ENCODE measurements around the gene RIPK3. TPM values are rescaled to one million over a fixed set of nuclear protein-coding genes. Genes with fewer than 3 reads are reported as not detected.
A peak's percentile ranks its signal among the peaks of the same experiment; 100 is the strongest.
"Not testable (repeated sequence)": the region's sequence is repeated elsewhere in the genome, so short reads cannot be mapped to it uniquely, and the experiment has no call there.

The RIPK3 gene
- polyA plus RNA-seq, 5 donors = 2.1 to 3.6 (median 2.8) TPM

- DNase-seq = no peak
These were observed 30.3 kb upstream of the RIPK3 start for GRCh38 chr14:24369907-24370687.

GRCh38 chr14:24369463-24369862 lies 29.7 kb upstream of the RIPK3 start:
- no peak for DNase-seq

DNA sequence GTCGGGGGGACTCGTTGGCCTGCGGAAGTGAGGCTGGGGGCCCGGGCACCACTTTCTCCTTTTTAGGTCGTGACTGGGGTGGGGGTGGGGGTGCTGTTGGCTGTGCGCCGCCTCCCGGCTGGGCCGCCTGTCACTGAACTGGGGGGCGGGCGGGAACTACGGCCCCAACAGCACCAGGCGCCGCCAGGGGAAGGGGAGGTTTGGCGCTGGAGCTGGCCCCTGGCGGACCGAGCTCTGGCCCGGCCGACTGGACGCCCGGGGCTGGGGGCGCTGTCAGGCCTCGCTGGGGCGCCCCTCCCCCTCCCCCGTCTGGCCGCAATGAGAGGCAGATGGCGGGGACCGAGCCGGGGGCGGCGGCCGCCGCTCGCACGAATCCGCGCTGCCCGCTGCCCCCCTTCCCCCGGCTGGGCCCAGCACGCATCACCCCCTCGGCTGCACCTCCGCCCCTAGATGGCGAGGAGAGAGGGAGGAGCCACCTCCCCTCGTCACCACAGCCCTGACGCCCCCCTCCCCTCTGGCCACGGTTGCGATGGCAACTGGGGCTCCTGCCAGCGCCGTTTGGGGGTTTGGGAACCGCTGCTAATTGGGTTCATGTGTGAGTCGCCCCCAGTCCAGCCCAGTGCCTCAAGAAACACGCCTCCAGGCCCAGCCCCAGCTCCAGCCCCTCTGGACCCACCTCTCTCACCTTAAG lies 28.9 kb upstream of the RIPK3 start:
- peak; percentile 87 to 88 for DNase-seq

GRCh38 chr14:24368212-24368561 lies 28.4 kb upstream of the RIPK3 start:
- DNase-seq = no peak

DNA sequence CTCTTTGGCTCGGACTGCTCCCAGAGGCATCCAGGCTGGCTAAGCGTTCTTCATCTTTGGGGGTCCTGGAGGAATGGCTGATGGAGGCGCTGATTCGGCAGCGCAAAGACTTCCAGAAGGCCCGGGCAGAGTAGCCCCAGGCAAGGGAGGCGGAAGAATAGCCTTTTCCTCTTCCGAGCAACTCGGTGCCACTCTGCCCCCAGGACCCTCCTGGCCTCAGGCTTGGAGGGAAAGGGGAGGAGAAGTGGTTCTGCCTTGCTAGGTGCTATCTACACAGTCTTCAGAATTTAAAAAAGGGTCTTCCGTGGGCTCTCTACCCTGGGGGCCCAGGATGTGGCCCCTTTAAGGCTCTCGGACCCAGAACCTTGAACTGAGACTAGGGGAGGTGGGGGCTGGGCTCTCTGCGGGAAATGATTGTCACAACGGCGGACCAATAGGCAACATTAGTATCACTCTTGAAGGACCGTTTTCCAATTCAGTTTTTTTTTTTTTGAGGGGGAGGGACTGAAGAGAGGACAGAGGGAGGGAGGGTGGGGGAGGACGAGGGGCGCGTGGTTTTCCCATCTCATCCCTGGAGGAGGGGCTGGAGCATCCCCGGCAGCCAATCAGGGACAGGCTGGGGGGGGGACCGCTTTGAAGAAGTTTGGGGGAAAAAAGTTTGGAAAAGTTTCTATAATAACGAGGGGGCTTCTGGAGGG lies 27.9 kb upstream of the RIPK3 start, which contains the start of gene NFATC4:
NFATC4 (plus strand) TSS at position 671 of the 698 bp plus-strand sequence. CDS start 157 bp downstream, outside the sequence.
- DNase-seq = peak; percentile 90 to 91

DNA sequence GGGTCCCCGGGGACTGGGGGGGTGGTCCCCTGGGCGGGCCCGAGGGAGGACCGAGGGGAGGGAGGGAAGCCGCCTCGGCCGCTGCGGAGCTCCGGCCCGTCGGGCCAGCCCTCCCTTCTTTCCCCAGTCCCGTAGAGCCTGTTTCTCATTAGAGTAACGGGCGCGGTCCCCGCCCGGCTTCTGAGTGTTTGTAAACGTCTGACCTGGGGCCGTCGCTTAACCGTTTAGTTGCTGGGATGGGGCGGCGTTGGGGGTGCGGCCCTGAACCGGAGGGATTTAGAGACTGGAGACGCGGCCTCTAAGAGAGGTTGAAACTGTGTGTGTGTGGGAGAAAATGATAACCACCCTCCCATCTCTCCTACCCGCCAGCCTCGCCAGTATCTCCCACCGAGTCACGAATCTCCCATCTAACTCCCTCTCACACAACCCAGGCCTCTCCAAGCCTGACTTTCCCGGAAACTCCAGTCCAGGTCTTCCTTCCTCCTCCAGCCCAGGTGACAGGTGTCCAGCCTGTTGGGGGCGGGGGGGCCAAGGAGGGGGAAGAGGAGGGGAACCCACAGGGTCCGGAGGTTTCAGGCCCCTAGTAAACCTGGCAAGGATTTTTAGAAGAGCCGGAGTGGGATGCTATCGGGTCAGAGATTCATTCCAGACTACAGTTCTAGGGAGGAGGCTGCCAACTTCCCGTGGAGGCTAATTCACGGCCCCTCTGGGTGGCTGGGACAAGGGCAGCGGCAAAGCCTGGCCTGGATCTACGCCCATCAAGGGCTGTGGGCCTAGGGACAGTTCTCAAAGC lies 27.1 kb upstream of the RIPK3 start:
- DNase-seq = peak; percentile 95

- no peak for DNase-seq
These were observed 26.6 kb upstream of the RIPK3 start for GRCh38 chr14:24366413-24366720.

DNA sequence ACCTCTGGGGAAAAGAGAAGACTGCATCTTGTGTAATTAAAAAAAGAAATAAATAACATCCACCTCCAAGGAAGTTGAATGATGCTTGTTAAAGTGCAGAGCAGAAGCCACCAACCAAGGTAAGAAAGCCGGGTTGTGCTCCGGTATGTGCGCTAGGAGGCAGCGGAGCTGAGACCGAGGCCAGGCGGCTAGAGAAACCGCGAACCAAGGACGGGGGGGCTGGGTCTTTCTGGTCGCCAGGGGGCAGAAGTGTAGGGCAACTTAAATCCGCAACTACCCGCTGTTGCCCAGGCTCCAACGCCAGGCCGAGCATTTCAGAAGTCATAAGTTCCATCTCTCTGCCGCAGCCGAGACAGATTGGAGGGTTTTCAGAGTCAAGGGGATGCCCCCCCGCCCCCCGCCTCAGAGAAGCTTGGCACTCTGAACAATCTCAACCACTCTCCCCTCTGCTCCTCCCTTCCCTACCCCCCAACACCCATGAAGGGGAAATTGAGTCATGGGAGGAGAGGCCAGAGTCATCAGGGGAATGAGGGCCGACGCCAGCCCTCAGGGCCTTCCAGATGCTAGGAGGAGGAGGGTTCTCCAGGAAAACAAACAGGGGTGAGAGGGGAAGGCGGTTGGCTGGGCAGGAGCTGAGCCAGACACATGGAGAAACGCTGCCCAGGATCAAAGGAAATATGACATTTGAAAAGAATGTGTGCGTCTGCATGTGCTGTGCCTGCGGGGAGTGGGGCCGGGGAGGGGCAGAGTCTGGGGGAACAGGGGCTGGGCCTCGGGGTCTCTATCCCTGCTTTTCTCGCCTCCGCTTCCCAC lies 26.0 kb upstream of the RIPK3 start:
- peak; percentile 85 to 90 for DNase-seq

- DNase-seq = no peak
These were observed 25.1 kb upstream of the RIPK3 start for GRCh38 chr14:24364841-24365240.

DNA sequence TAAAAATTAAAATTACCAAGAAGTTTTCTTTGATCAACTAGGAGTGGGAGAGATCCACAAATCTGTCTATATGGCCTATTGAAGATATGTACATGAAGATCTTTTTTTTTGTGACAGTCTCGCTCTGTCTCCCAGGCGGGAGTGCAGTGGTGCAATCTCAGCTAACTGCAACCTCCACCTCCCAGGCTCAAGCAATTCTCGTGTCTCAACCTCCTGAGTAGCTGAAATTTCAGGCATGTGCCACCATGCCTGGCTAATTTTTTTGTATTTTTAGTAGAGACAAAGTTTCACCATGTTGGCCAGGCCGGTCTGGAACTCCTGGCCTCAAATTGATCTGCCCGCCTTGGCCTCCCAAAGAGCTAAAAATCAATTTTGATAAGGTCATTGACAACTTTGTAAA lies 23.6 kb upstream of the RIPK3 start:
- no peak for DNase-seq

GRCh38 chr14:24362241-24362960 lies 22.6 kb upstream of the RIPK3 start:
- no peak for DNase-seq

- DNase-seq = no peak
These were observed 21.5 kb upstream of the RIPK3 start for GRCh38 chr14:24361326-24361725.

DNA sequence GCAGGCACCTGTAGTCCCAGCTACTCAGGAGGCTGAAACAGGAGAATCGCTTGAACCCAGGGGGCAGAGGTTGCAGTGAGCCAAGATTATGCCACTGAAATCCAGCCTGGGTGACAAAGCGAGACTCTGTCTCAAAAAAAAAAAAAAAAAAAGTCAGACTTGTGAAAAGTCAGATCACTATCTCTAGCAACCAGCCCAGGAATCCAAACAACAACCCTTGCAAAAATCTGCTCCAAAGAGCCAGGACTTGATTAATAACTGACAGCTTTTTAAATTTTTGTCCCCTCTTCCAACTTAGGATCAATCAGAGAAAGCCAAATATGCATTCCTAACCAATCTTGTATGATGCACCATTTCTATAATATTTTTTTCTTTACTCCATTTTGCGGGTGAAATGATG lies 20.5 kb upstream of the RIPK3 start:
- DNase-seq = no peak

GRCh38 chr14:24356208-24356607 lies 16.4 kb upstream of the RIPK3 start:
- DNase-seq = no peak

GRCh38 chr14:24355009-24355408 lies 15.2 kb upstream of the RIPK3 start:
- DNase-seq = no peak

DNA sequence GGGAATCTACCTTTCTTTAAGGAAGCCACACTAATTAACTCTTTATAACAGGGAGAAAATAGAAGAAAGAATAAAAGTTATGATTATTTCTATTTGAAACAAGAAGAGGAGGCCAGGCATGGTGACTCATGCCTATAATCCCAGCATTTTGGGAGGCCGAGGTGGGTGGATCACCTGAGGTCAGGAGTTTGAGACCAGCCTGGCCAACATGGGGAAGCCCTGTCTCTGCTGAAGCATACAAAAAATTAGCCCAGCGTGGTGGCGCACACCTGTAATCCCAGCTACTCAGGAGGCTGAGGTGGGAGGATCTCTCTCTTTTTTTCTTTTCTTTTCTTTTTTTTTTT lies 14.7 kb upstream of the RIPK3 start:
- not testable (repeated sequence) for DNase-seq

- no peak for DNase-seq
These were observed 14.0 kb upstream of the RIPK3 start for GRCh38 chr14:24353559-24354481.

DNA sequence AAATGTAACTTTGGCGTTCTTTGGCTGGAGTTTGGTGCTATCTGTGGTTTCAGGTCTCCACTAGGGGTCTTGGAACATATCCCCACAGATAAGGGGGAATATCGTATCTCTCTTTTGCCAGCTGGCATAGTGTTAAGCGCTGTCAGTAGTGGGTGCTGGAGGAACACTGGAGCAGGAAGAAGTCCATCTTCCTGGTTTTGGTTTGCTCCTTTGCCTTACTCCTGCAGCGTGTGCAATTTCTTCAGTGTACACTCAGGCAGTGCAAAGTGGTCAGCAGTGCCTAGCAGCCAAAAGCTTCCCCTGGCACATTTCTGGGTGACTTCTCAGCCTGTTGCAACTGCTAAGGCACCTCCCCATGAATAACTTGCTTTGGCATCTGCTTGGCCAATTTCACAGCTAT lies 11.7 kb upstream of the RIPK3 start:
- no peak for DNase-seq

DNA sequence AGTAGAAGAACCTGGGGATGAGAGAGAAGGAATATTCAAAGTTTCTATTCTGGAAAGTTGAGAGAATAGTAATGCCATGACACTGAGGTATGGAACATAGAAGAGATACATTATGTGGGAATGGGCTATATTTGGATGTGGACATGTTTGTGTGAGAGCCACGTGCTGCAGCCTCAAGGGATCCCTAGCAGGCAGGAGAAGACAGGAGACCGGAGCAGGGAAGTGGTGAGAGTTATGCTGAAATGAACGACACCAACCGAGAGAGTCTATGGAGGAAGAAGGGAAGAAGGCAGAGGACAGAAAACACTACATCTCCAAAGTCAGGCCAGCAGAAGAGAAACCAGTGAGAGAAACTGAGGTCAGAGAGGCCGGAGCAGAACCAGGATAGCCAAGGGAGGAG lies 10.0 kb upstream of the RIPK3 start:
- no peak for DNase-seq

DNA sequence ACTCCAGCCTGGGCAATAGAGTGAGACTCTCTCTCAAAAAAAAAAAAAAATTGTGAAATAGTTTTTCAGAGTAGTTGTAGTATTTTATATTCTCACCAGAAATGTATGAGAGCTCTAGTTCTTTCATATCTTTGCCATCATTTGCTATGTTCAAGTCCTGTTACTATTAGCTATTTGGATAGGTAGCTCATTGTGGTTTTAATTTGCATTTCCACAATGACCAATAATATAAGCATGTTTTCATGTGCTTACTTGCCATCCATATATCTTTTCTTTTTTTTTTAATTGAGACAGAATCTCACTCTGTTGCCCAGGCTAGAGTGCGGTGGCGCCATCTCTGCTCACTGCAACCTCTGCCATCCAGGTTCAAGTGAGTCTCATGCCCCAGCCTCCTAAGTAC lies 8.4 kb upstream of the RIPK3 start:
- no peak for DNase-seq
